ENCODE data around the gene LPAR2. TPM values are rescaled to one million over a fixed set of nuclear protein-coding genes. Genes with fewer than 3 reads are reported as not detected.

The LPAR2 gene
- total and polyA plus RNA-seq, 2 donors (not counting 3 experiments of a cell fraction or from before 2014, with no cell fraction given), result 4.7 to 5.0 TPM

DNA sequence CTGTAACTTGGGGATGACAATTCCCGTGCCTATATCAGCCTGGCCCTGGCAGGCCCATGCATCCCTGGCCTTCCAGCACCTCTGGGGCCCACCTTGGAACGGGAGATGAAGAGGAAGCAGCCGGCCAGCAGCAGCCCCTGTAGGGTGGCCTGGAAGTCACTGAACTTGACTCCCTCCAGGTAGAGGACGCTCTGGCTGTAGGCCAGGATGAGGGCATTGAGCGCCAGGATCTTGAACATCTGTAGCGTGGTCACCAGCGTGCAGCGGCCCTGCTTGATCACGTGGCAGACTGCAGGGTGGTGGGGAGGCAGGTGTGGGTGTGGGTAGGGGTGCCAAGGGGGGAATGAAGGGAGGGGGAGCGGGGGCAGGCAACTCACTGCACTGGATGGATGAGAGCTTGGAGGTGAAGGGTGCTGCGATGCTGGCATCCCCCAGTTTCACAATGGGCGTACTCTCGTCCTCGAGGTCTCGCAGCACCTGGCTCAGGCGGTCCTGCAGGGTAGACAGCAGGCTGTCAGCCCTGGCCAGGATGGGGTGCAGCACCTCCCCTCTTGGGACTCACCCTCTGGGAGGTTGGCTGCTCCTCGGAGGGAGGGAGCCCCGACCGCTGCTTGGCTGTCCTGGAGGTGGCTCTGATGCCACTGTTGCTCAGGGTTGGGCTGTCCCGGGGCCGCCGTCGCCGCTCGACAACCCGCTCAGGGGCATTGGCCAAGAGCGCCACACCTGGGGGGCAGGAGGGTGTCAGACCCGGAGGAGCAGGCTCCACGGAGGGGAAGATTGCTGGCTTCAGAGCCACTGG is 19.2 kb upstream of the LPAR2 start:
- Histone ChIP-seq H4K20me1 (replicated peaks; ENCODE audit: control insufficient read depth, extremely low read depth, insufficient read depth, low read length) (no peaks in the 10 kb centered on the region), H3K9me1 (replicated peaks; ENCODE audit: control insufficient read depth, extremely low read depth, insufficient read depth, low read length) (no peaks in the 10 kb centered on the region), H3K4me3 (replicated peaks in 1 of 3; ENCODE audit: insufficient read depth in 1 of 3, low read depth in 1 of 3, low read length in 3 of 3) (no peak overlapping the region), H3K36me3 (ENCODE audit: control insufficient read depth in 2 of 2, extremely low read depth in 1 of 2, insufficient read depth in 2 of 2, low read length in 2 of 2) (peaks cover 2 to 50% of the 10 kb centered on the region in 2 experiments), H3K9ac (replicated peaks; ENCODE audit: extremely low read depth, insufficient read depth, low read length) (no peak overlapping the region), H3K27ac (ENCODE audit: insufficient read depth, low read depth, low read length) (no peak overlapping the region), H3K27me3 (ENCODE audit: control insufficient read depth in 2 of 2, insufficient read depth in 2 of 2, low read length in 2 of 2) (no peaks in the 10 kb centered on the region), H3K4me1 (ENCODE audit: control insufficient read depth, extremely low read depth, insufficient read depth, low read length) (peaks cover 4% of the 10 kb centered on the region), H2AFZ (ENCODE audit: low read depth, low read length) (no peak overlapping the region), H3K79me2 (ENCODE audit: control insufficient read depth, insufficient read depth, low read length) (no peaks in the 10 kb centered on the region), H3K4me2 (ENCODE audit: insufficient read depth, low read length) (no peak overlapping the region), H3K9me3 (replicated peaks; ENCODE audit: control insufficient read depth, insufficient read depth, low read length) (no peaks in the 10 kb centered on the region)
- TF ChIP-seq FOS (IDR thresholded peaks at IDR 0.05; ENCODE audit: borderline replicate concordance, insufficient read depth, low read length), result no peak
- TF ChIP-seq EZH2 (IDR thresholded peaks at IDR 0.05; ENCODE audit: borderline replicate concordance, low read depth, low read length, severe bottlenecking), result no peak
- TF ChIP-seq GATA2 (IDR thresholded peaks at IDR 0.05; ENCODE audit: insufficient read depth, insufficient read length, low read depth, low read length), result no peak
- TF ChIP-seq, protein P1, sequence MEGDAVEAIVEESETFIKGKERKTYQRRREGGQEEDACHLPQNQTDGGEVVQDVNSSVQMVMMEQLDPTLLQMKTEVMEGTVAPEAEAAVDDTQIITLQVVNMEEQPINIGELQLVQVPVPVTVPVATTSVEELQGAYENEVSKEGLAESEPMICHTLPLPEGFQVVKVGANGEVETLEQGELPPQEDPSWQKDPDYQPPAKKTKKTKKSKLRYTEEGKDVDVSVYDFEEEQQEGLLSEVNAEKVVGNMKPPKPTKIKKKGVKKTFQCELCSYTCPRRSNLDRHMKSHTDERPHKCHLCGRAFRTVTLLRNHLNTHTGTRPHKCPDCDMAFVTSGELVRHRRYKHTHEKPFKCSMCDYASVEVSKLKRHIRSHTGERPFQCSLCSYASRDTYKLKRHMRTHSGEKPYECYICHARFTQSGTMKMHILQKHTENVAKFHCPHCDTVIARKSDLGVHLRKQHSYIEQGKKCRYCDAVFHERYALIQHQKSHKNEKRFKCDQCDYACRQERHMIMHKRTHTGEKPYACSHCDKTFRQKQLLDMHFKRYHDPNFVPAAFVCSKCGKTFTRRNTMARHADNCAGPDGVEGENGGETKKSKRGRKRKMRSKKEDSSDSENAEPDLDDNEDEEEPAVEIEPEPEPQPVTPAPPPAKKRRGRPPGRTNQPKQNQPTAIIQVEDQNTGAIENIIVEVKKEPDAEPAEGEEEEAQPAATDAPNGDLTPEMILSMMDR (IDR thresholded peaks at IDR 0.05; ENCODE audit: extremely low read depth in 1 of 2, insufficient read depth in 1 of 2, low read depth in 1 of 2, low read length in 2 of 2), result no peak
- TF ChIP-seq, protein P2, sequence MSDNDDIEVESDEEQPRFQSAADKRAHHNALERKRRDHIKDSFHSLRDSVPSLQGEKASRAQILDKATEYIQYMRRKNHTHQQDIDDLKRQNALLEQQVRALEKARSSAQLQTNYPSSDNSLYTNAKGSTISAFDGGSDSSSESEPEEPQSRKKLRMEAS (IDR thresholded peaks at IDR 0.05; ENCODE audit: insufficient read depth, insufficient read length), result no peak
- TF ChIP-seq POLR2AphosphoS5 (IDR thresholded peaks at IDR 0.05; ENCODE audit: insufficient read depth, low read depth, low read length), result no peak
- TF ChIP-seq JUN (IDR thresholded peaks at IDR 0.05; ENCODE audit: borderline replicate concordance, insufficient read depth, insufficient read length, low read depth), result no peak
- TF ChIP-seq POLR2A (IDR thresholded peaks at IDR 0.05; ENCODE audit: low read depth, low read length), result no peak
- no TSS peak for BruUV-seq (replicated peaks)
- intact Hi-C loops (cut with micrococcal nuclease), result no loop called here
- FAIRE-seq (no peak), DNase-seq (ENCODE audit: low read depth, low spot score) (no peak)
- dilution Hi-C loops (cut with MboI; ENCODE audit: extremely low pct_ligation_motif_present, low sequenced_read_pairs), result no loop called here
- ChIA-PET CTCF (no interaction called here), POLR2A (no interaction called here)

All from endothelial cell of umbilical vein (primary cell).